ENCODE results near the gene CCK. TPM values are rescaled to one million over a fixed set of nuclear protein-coding genes. Genes with fewer than 3 reads are reported as not detected.

CCK gene

Small RNAs within 50 kb of the gene (small RNA-seq; reads per million reads assigned to genes)
- not detected for gene RNU4-78P

Data from skeletal muscle satellite cell (primary cell).